Activated B cell treated with CpG ODN at 0.5 μM for 24 hours (primary cell): ENCODE measurements around the gene PDZRN3. TPM values are rescaled to one million over a fixed set of nuclear protein-coding genes. Genes with fewer than 3 reads are reported as not detected.

Experiments
- ATAC-seq: fragments of 200-7000 bp; cut with Tn5 transposase; one replicate; pipeline ENCODE4 v1.10.0; 2021; ENCODE audit warnings: low read depth, mild to moderate bottlenecking, moderate library complexity
- CTCF ChIA-PET: fragments of 350-600 bp; sonication (Branson Sonifier 250); formaldehyde crosslinking; loops from one replicate; lab custom pipeline; 2021; ENCODE audit warnings: antibody characterized with exemption; lab: Charles Lee
- POLR2A ChIA-PET: fragments of 350-600 bp; sonication (Branson Sonifier 250); formaldehyde crosslinking; loops from one replicate; lab custom pipeline; 2021; ENCODE audit warnings: antibody characterized with exemption; lab: Charles Lee
- DNase-seq: peaks from one replicate; pipeline ENCODE4 v3.0.0; 2022
- H3K27ac Mint-ChIP-seq: one replicate; pipeline ENCODE4 v1.8.0; 2020; ENCODE audit warnings: mixed read lengths
- H3K27me3 Mint-ChIP-seq: one replicate; pipeline ENCODE4 v1.8.0; 2021; ENCODE audit warnings: mixed read lengths
- H3K36me3 Mint-ChIP-seq: one replicate; pipeline ENCODE4 v1.8.0; 2021; ENCODE audit warnings: low read depth, mixed read lengths
- H3K4me1 Mint-ChIP-seq: one replicate; pipeline ENCODE4 v1.8.0; 2021; ENCODE audit warnings: mixed read lengths
- H3K4me3 Mint-ChIP-seq: one replicate; pipeline ENCODE4 v1.8.0; 2020; ENCODE audit warnings: mild to moderate bottlenecking, mixed read lengths
- H3K9me3 Mint-ChIP-seq: one replicate; pipeline ENCODE4 v1.8.0; 2020; ENCODE audit warnings: mixed read lengths
- CTCF ChIP-seq: fragments of 200-600 bp; IDR thresholded peaks from one replicate; pipeline ENCODE4 v1.8.0; 2022; ENCODE audit warnings: antibody characterized with exemption, mild to moderate bottlenecking
- intact Hi-C: fragments of 100-400 bp; cut with micrococcal nuclease; formaldehyde crosslinking; loops from one replicate; pipeline ENCODE4 v1.15.1; 2024
- total RNA-seq: library from RNA; stranded (reverse); gene quantifications from 2 replicates; pipeline ENCODE4 v1.2.3, GENCODE V29; 2022

The PDZRN3 gene
- total RNA-seq, 1 donor from 2014 or later, result not detected

GRCh38 chr3:73398084-73398483 is 226.7 kb downstream of the PDZRN3 start:
- CTCF ChIA-PET, result no interaction called here
- no peaks in the 10 kb centered on the region for H3K4me1 Mint-ChIP-seq
- ATAC-seq (no peak), DNase-seq (no peak)
- H3K27ac Mint-ChIP-seq, result no peak overlapping the region
- intact Hi-C loops, result no loop called here
- POLR2A ChIA-PET, result no interaction called here
- no peak for TF ChIP-seq CTCF
- H3K4me3 Mint-ChIP-seq, result no peak overlapping the region
- H3K36me3 Mint-ChIP-seq, result no peaks in the 10 kb centered on the region
- no peaks in the 10 kb centered on the region for H3K9me3 Mint-ChIP-seq
- H3K27me3 Mint-ChIP-seq, result no peaks in the 10 kb centered on the region

GRCh38 chr3:73394240-73394639 is 230.5 kb downstream of the PDZRN3 start:
- intact Hi-C loops, result no loop called here
- H3K36me3 Mint-ChIP-seq, result no peaks in the 10 kb centered on the region
- ChIA-PET POLR2A (no interaction called here), CTCF (no interaction called here)
- H3K4me3 Mint-ChIP-seq, result no peak overlapping the region
- DNase-seq (no peak), ATAC-seq (no peak)
- H3K4me1 Mint-ChIP-seq, result no peaks in the 10 kb centered on the region
- H3K9me3 Mint-ChIP-seq, result no peaks in the 10 kb centered on the region
- no peaks in the 10 kb centered on the region for H3K27me3 Mint-ChIP-seq
- H3K27ac Mint-ChIP-seq, result no peak overlapping the region
- TF ChIP-seq CTCF, result no peak

DNA sequence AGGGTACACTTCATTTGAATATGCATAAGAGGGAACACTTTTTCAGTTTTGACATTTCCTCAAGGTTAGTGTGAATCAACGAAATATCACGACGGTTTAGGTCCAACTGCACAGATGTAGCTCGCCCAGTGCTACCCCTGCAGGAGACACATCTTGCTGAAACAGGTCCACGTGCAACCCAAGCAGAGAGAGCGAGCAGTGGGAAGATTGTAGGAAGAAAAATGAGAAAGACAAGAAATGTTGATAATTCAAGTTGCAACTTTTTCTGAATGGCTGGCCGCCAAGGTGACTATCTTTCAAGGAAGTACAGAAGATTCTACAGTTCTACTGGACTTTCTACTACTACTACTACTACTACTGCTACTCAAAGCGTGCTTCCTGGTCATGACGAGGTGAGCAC is 231.7 kb downstream of the PDZRN3 start:
- H3K4me3 Mint-ChIP-seq, result no peak overlapping the region
- DNase-seq, result no peak
- POLR2A ChIA-PET, result no interaction called here
- no peaks in the 10 kb centered on the region for H3K9me3 Mint-ChIP-seq
- no peaks in the 10 kb centered on the region for H3K27me3 Mint-ChIP-seq
- no peak for TF ChIP-seq CTCF
- no peaks in the 10 kb centered on the region for H3K36me3 Mint-ChIP-seq
- no peak for ATAC-seq
- CTCF ChIA-PET, result no interaction called here
- H3K27ac Mint-ChIP-seq, result no peak overlapping the region
- intact Hi-C loops, result no loop called here
- H3K4me1 Mint-ChIP-seq, result no peaks in the 10 kb centered on the region

- DNase-seq (no peak), ATAC-seq (no peak)
- intact Hi-C loops, result no loop called here
- no peaks in the 10 kb centered on the region for H3K9me3 Mint-ChIP-seq
- POLR2A ChIA-PET, result no interaction called here
- TF ChIP-seq CTCF, result no peak
- H3K27ac Mint-ChIP-seq, result no peak overlapping the region
- CTCF ChIA-PET, result no interaction called here
- no peak overlapping the region for H3K4me3 Mint-ChIP-seq
- no peaks in the 10 kb centered on the region for H3K4me1 Mint-ChIP-seq
- no peaks in the 10 kb centered on the region for H3K27me3 Mint-ChIP-seq
- H3K36me3 Mint-ChIP-seq, result no peaks in the 10 kb centered on the region
These were observed 232.8 kb downstream of the PDZRN3 start for GRCh38 chr3:73391984-73392383.

DNA sequence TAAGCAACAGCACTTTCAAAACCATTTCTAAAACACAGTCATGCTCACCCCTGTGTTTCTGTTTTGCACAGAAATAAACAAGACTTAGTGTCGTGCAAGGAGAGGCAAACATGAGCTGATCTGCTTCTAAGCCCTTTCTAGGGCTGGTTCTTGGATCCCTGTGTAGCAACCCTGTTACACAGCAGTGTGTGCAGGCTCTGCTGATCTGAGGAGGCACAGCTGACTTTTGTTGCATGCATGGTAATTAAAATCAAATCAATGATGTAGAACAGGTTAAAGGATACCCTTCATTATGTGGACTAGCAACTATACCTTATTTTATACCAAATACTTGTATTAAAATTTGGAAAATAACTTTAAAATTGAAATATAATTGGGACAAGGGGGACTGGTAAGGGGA is 234.8 kb downstream of the PDZRN3 start:
- no peak overlapping the region for H3K4me3 Mint-ChIP-seq
- ChIA-PET POLR2A (no interaction called here), CTCF (no interaction called here)

More for the DNA sequence above, 234.8 kb downstream of the PDZRN3 start:
- Mint-ChIP-seq H3K27ac (no peak overlapping the region), H3K4me1 (no peaks in the 10 kb centered on the region), H3K36me3 (no peaks in the 10 kb centered on the region), H3K9me3 (peaks cover under 1% of the 10 kb centered on the region), H3K27me3 (no peaks in the 10 kb centered on the region)
- intact Hi-C loops, result no loop called here
- ATAC-seq (no peak), DNase-seq (no peak)
- TF ChIP-seq CTCF, result no peak
